GM04504 (cell line): ENCODE results near the gene WHRN.

Source experiments
- DNase-seq: peaks from one replicate; pipeline ENCODE4 v3.0.0-alpha.2; 2012; ENCODE audit warnings: low read depth

The WHRN gene

GRCh38 chr9:114492991-114493390 lies 12.3 kb downstream of the WHRN start:
- DNase-seq: no peak

- DNase-seq: no peak
These were observed 13.8 kb downstream of the WHRN start for GRCh38 chr9:114491430-114492003.

GRCh38 chr9:114489928-114490327 lies 15.3 kb downstream of the WHRN start:
- no peak for DNase-seq

DNA sequence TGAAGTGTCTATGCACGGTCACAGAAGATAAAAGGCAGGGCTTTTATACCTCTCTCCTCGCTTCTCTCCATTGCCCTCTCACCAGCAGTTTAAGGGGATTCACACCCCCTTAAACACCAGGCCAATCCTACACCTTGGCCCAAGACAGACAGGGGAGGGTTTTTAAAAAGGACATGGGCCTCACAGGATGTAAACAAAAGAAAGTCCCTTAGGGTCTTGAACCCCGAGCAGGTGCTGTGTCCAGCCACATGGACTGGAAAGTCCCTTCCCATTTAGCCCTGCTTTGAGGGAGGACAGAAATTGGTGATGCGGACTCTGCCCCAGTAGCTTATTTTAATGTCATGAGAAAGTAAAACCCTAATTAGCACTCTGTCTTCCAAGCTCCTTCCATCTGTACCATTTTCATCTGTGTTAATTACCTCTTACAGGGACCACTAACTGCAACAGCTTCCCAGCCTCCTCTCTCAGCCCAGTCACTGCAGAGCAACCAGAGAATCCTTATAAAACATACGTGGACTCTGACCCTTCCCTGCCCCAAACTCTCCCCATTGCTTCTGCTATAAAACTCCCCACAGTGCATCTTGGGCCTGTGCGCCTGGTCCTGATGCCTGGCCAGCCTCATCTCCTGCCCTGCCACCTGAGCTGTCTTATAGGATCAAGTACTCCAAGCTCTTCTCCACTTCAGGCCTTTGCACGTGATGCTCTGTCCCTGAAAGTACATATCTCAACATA lies 16.7 kb downstream of the WHRN start:
- DNase-seq: no peak

DNA sequence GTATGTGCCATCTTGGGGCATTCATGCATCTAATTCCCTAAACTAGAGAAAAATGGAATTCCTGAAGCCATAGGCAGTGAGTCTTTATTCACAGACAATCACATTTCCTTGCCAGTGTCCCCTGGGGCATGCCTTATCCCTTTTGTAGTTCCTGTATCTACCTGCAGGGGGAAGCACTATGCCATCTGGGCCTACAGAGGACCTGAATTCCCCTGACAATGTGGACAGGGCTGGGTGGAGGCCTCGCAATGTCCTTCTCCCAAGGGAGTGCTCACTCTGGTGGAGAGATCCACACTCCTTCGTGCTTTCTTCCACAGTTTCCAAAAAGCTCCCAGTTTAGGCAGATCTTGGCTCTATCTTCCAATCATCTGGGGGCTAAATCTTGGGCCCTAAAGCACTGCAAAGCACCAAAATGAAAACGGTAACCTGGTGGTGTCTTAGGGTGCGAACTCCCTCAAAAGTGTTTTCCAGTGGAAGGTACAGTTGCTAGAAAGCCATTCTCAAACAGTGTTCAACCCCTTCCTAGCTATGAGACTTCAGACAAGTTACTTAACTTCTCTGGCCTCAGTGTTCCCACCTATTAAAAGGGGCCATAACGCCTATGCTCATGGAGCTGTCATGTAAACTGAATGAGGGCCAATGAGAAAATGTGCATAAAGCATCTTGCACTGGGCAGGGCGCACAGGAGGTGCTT lies 17.5 kb downstream of the WHRN start:
- DNase-seq: no peak

DNA sequence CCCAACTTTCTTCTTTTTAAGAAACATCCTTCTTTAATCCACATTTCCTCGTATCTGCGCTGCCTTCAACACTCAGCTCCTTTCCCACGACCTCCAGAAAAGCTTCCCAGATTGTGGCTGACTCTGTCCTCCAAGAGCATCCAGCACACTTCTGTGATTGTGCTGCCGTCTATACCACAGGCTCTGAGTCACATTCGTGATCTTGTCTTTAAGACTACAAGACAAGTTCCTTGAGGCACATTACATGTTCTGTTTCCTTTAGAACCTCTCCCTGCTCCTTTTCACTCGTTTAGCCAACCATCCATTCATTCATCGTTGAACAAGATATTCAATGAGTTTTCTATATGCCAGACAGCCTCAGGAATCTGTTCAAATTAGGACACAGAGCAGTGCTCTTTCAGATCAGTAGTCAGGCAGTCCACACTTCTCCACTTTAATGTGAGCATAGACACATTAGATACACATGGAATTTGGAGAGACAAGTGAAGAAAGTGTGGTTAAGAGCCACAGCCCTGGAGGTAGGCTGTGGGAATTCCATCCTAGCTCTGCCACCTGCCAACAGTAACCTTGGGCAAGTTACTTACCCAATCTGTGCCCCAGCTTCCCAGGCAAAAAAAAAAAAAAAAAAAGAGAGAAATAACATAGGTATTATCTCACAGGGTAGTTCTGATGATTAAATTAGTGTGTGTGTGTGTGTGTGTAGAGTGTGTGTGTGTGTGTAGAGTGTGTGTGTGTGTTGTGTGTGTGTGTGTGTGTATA lies 18.9 kb downstream of the WHRN start:
- no peak for DNase-seq

DNA sequence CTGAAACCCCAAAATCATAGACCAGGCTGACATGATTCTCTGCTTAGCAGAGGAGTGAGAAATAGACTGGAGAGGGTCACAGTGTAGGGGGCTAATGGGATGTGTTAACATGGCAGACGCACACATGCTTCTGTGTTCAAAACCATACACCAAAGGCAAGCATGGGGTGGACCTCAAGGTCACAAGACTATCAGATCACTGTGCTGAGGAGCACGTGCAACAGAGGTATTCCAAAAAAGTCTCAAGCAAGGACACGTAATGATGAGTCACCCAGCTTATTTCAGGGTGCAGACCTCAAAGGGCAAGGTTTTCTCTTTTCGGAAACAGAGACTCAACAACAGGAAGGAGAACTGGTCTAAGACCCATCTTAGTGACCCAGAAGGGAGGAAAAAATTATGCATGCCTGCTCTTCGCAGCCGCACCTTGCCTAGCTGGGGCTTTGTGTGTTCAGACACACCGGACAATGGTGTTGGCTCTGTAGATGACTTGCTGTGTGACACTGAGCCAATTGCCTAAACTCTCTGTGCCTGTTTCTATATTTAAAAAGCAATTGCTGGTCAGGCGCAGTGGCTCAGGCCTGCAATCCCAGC lies 20.3 kb downstream of the WHRN start:
- DNase-seq: no peak

DNA sequence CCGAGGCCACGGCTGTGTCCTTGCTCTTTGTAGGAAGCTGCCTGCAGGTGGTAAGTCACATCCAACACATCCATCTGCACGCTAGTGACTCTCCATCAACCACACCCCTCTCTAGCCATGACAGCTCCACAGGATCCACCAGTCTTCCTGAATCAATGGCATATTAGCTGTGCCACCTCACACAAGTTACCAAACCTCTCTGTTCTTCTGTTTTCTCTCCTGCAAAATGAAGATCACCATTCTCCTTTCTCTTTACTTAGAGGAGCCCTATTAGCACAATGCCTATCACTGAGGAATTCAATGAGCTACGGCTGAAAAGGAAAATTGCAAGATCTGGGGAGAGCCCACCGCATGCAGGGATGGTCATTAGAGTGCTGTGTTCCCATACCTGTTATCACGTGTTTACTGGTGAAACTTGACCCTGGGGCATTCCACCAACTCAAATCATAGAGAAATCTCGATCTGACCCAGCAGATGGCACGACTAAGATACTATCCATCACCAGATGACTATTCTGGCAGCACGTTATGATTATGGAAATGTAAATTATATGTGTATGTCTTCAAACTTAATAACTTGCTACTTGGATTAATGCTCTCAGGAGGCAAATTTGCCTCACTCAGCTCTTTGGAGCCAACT lies 20.9 kb downstream of the WHRN start:
- DNase-seq: no peak

GRCh38 chr9:114483499-114483898 lies 21.8 kb downstream of the WHRN start:
- no peak for DNase-seq

GRCh38 chr9:114482593-114482992 lies 22.7 kb downstream of the WHRN start:
- DNase-seq: no peak

DNA sequence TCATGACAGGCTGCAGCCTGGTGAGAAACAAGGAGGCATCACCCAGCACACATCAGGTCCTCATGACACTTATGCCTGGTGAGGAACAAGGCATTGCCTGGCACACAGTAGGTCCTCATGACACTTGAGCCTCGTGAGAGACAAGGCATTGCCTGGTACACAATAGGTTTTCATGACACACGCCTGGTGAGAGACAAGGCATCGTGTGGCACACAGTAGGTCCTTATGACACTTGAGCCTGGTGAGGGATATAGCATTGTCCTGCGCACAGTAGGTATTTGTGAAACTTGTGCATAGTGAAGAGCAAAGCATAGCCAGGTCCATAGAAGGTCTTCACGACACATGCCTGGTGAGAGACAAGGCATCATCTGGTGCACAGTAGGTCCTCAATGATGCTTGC lies 23.5 kb downstream of the WHRN start:
- no peak for DNase-seq

DNA sequence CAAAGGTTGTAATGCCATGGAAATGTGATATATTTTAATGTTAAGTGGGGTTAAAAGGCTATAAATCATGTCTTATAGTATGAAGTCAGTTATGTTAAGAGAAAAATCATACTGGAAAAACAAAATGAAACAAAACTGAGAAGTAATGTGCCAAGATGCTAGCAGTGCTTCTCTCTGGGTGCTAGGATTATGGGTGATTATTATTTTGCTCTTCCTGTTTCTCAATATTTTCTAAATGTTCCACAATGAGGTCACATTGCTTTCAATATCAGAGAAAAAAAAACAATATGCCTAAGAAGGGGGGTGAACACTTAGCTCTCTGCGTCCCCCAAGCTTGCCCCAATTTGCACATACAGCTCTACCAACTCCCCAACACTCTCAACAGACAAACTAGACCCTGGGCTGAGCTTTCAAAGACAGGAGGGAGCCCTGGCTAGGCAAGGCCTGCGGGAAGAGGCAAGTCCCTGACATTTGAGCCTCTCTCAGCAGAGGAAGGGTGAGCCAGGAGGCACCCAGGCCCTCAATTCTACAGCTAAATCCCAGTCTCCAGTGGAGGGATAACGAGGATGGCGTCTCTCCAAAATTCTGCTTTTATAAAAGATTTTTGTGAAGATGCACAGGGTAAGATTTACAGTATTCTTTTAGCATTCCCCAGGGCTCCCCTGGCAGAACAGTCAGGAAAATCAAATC lies 24.4 kb downstream of the WHRN start:
- no peak for DNase-seq

DNA sequence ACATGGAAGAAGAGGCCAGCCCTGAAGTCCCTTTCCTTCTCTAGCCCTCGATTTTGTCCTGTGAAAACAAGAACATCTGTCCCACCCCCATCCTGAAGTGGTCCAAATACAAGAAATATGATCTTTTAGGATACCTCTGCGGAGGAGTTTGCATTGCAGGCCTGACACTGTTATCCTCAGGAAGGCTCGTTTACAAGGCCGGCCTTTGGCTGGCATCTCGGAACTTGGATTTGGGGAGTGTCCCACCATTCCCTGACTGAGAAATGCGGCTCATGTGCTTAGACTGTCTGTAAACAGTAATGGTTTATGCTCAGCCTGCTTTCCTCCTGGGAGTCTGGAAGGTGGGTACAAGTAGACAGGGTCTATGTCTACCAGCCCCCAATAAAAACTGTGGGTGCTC lies 26.4 kb downstream of the WHRN start:
- DNase-seq: no peak

DNA sequence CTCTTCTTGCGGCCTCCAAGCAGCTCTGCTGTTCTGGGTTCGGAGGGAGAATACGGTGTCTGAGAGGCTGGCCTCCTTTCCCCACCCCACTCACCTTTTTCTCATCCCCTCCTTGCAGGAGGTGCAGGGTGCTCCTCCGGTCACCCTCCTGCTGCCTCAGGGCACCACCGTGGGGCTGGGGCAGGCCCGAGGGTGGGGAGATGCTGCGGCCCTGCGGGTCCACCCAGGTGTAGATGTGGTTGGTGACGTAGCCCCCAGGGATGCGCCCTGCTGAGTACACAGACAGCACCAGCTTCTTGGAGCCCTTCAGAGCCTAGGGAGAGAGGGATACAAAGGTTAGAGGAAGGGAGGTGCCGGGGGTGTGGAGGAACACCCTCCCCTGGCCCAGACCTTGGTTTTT lies 26.8 kb downstream of the WHRN start:
- DNase-seq: no peak

DNA sequence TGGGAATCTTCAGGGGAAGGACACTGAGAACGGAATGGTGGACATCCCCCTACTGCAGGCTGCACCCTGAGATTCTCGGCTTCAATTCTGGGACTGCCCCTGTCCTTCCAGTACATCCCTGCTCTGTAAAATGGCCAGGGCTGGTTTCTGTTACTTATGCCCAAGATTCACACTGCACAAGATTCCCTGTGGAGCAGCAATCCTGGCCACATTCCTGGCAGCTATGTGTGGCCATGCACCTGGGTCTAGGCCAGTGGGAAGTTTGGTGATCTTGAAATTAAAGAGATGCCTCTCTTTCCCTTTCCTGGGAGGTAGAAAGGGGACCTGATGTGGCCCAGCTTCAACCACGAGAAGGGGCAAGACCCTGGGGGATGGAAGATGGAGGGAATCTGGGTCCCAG lies 27.6 kb downstream of the WHRN start:
- DNase-seq: no peak

GRCh38 chr9:114476891-114477469 lies 28.3 kb downstream of the WHRN start:
- DNase-seq: no peak

GRCh38 chr9:114475412-114476135 lies 29.7 kb downstream of the WHRN start:
- DNase-seq: no peak

DNA sequence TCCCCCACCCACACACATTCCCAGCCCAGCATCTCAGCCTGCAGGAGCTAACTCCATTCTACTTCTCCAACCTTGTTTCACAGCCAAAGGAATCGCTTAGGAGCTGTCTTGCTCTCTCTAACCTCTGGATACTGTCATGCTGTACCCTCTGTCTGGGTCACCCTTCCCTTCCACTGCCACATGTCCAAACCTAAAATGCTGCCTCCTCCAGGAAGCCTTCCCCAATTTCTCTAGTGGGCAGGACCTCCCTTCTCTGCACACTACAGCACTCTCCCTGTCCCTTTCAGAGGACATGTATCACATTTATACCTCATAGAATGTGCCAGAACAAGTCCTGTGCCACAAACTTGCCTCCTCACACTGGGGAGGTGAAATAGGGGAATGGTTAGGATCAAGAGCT lies 30.8 kb downstream of the WHRN start:
- no peak for DNase-seq

DNA sequence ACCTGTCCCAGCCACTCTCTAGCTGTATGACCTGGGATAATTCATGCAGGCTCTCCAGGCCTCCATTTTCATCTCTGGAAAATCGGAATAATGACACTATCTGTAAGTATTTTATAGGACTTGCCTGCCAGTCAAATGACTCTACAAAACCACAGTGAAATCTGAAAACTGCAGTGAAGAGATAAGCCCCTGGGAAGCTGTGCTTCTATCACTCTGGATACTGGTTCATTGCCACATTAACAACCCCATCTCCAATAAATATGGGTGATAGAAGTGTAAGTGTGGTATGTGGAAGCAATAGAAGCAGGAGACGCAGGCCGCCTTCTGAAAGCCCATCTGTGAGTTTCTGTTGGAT lies 31.8 kb downstream of the WHRN start:
- DNase-seq: no peak

DNA sequence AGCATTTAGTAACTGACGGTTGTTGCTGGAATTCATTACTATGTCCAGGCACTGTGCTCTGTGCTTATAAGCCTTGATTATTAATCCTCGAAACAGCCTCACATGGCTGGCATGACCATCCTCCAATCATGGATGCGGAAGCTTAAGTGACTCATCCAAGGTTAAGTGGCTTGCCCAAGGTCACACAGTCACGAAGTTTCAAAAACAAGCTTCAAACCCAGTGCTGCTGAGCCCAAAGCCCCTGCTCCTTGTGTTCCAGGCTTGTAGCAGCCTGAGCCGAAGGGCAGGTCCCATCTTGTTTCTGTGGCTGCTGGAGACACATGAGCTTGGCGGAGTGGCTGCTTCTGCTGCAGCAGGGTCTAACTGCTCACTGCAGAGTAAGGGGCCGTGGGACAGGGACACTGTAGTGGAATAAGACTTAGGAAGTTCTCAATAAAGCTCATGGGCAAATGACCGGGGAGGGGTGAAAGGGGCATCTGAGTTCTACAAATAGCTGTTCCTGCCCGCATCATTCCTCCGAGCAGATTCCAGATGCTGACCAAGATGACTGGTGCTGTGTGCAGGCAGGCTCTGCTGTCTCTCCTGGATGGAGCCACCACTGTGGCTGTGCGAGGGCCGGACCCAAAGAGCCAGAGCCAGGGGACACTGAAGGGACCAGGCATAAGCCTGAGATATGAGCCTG lies 32.4 kb downstream of the WHRN start:
- DNase-seq: no peak
